RPMI7951 (cell line): ENCODE data around the gene DOCK1. TPM values are rescaled to one million over a fixed set of nuclear protein-coding genes. Genes with fewer than 3 reads are reported as not detected.

Source experiments
- DNase-seq: peaks from one replicate; pipeline ENCODE4 v3.0.0-alpha.2; 2012; ENCODE audit warnings: low read depth
- total RNA-seq: library from RNA; depleted of rRNA; stranded (reverse); fragments of >200 nt; shearing (Covaris generic); gene quantifications from 2 replicates; pipeline ENCODE4 v1.2.3, GENCODE V29; 2014

Gene DOCK1
- total RNA-seq, 1 experiment from 2014 or later, result 15.7 TPM

GRCh38 chr10:127168261-127168660 is 263.0 kb downstream of the DOCK1 start:
- no peak for DNase-seq

GRCh38 chr10:127174866-127175265 is 269.6 kb downstream of the DOCK1 start:
- no peak for DNase-seq

- no peak for DNase-seq
Measured at GRCh38 chr10:127175357-127176110, 270.3 kb downstream of the DOCK1 start.

- DNase-seq, result no peak
Measured at GRCh38 chr10:127176649-127177048, 271.4 kb downstream of the DOCK1 start.

- DNase-seq, result no peak
Measured at GRCh38 chr10:127179612-127180250, 274.5 kb downstream of the DOCK1 start.

- DNase-seq, result peak; percentile 42
Measured at GRCh38 chr10:127182161-127182560, 276.9 kb downstream of the DOCK1 start.

GRCh38 chr10:127184582-127184981 is 279.4 kb downstream of the DOCK1 start:
- DNase-seq, result no peak

GRCh38 chr10:127186813-127187212 is 281.6 kb downstream of the DOCK1 start:
- peak; percentile 19 for DNase-seq

GRCh38 chr10:127189226-127189625 is 284.0 kb downstream of the DOCK1 start:
- no peak for DNase-seq

GRCh38 chr10:127190427-127190826 is 285.2 kb downstream of the DOCK1 start:
- no peak for DNase-seq

GRCh38 chr10:127193125-127193524 is 287.9 kb downstream of the DOCK1 start:
- no peak for DNase-seq

GRCh38 chr10:127194111-127194510 is 288.9 kb downstream of the DOCK1 start:
- no peak for DNase-seq

GRCh38 chr10:127194599-127194998 is 289.4 kb downstream of the DOCK1 start:
- DNase-seq, result no peak

- DNase-seq, result no peak
Measured at GRCh38 chr10:127195041-127195506, 289.8 kb downstream of the DOCK1 start.

GRCh38 chr10:127195571-127196281 is 290.5 kb downstream of the DOCK1 start:
- no peak for DNase-seq

GRCh38 chr10:127196282-127197153 is 291.3 kb downstream of the DOCK1 start, which contains the start of gene INSYN2A:
Gene INSYN2A, minus strand, starts transcription at chr10:127196591. Its CDS starts 20,196 bp downstream, at chr10:127176395.
- peak; percentile 35 for DNase-seq

- no peak for DNase-seq
Measured at GRCh38 chr10:127197154-127197432, 291.9 kb downstream of the DOCK1 start.

GRCh38 chr10:127198307-127198706 is 293.1 kb downstream of the DOCK1 start:
- DNase-seq, result no peak

- DNase-seq, result no peak
Measured at GRCh38 chr10:127198721-127199120, 293.5 kb downstream of the DOCK1 start.

- DNase-seq, result no peak
Measured at GRCh38 chr10:127200646-127201045, 295.4 kb downstream of the DOCK1 start.

GRCh38 chr10:127203067-127203466 is 297.8 kb downstream of the DOCK1 start:
- DNase-seq, result no peak

- DNase-seq, result no peak
Measured at GRCh38 chr10:127207081-127207480, 301.9 kb downstream of the DOCK1 start.
